GM12891 (cell line): ENCODE results near the gene TOP2B.

Experiments
- POLR2A ChIP-seq: IDR thresholded peaks from 2 replicates; pipeline ENCODE4 v1.6.1; 2011; ENCODE audit warnings: low read depth, low read length, control low read depth
- POLR2AphosphoS5 ChIP-seq: IDR thresholded peaks from 2 replicates; pipeline ENCODE4 v1.6.1; 2011; ENCODE audit warnings: low read depth, low read length, control low read depth
- SPI1 ChIP-seq: IDR thresholded peaks from 2 replicates; pipeline ENCODE4 v1.6.1; 2011; ENCODE audit warnings: low read depth, low read length, control low read depth
- TAF1 ChIP-seq: IDR thresholded peaks from 2 replicates; pipeline ENCODE4 v1.6.1; 2011; ENCODE audit warnings: low read depth, low read length, control low read depth

GRCh38 chr3:25566358-25566920 lies 98.3 kb downstream of the TOP2B start:
- TF ChIP-seq POLR2AphosphoS5 = no peak
- no peak for TF ChIP-seq TAF1
- TF ChIP-seq POLR2A = no peak
- TF ChIP-seq SPI1 = no peak
